Endothelial cell of umbilical vein (primary cell): ENCODE data around the gene TLE3. TPM values are rescaled to one million over a fixed set of nuclear protein-coding genes. Genes with fewer than 3 reads are reported as not detected.

Experiments used
- BruUV-seq: library from RNA; stranded (reverse); fragments of 400-500 nt; replicated peaks from 2 replicates; lab custom pipeline; 2021; lab: Mats Ljungman, UMichigan
- CTCF ChIA-PET: fragments of 300-600, 350-600 bp; sonication (Branson Sonifier 250); formaldehyde crosslinking; loops from one replicate; lab custom pipeline; 2021; ENCODE audit warnings: antibody characterized with exemption, inconsistent platforms; lab: Charles Lee
- POLR2A ChIA-PET: fragments of 300-600, 350-600 bp; sonication (Branson Sonifier 250); formaldehyde crosslinking; loops from one replicate; lab custom pipeline; 2021; ENCODE audit warnings: antibody characterized with exemption, inconsistent platforms; lab: Charles Lee
- DNase-seq: peaks from one replicate; pipeline ENCODE4 v3.0.0-alpha.2; 2011; ENCODE audit warnings: low read depth, low spot score
- FAIRE-seq: peaks from 2 replicates; lab custom pipeline; 2011; peaks lifted over from hg19 to GRCh38; lab: Jason Lieb, UNC
- H2AFZ ChIP-seq: 2 replicates; pipeline ENCODE4 v1.6.0; 2012; ENCODE audit warnings: low read depth, low read length, control low read depth, inconsistent platforms
- H3K27ac ChIP-seq: 2 replicates; pipeline ENCODE4 v1.5.1; 2011; ENCODE audit warnings: low read depth, mild to moderate bottlenecking, control low read depth, low read length, moderate library complexity; ENCODE audit not compliant: insufficient read depth
- H3K27me3 ChIP-seq, 2 experiments: 2 replicates each; pipeline versions ENCODE4 v1.6.0 to v1.6.1; 2011; ENCODE audit warnings: low read length in 2 of 2, mixed read lengths in 1 of 2; ENCODE audit not compliant: control insufficient read depth in 2 of 2, insufficient read depth in 2 of 2
- H3K36me3 ChIP-seq, 2 experiments: 2 replicates in 1 of 2; 3 replicates in 1 of 2; pipeline ENCODE4 v1.5.1; 2011; ENCODE audit warnings: low read length in 2 of 2, mild to moderate bottlenecking in 1 of 2, moderate library complexity in 1 of 2; ENCODE audit not compliant: control insufficient read depth in 2 of 2, insufficient read depth in 2 of 2; ENCODE audit errors: extremely low read depth in 1 of 2
- H3K4me1 ChIP-seq: 3 replicates; pipeline ENCODE4 v1.5.1; 2011; ENCODE audit warnings: mild to moderate bottlenecking, low read length; ENCODE audit not compliant: control insufficient read depth, insufficient read depth; ENCODE audit errors: extremely low read depth
- H3K4me2 ChIP-seq: 2 replicates; pipeline ENCODE4 v1.6.1; 2011; ENCODE audit warnings: low read length, control low read depth, mixed read lengths; ENCODE audit not compliant: insufficient read depth
- H3K4me3 ChIP-seq, 3 experiments: fragments of 200-600 bp in 1 of 3; sonication (generic), shearing (Covaris generic) in 1 of 3; replicated peaks in 1 of 3; 2 replicates each; pipeline ENCODE4 v1.5.1; 2011 to 2016; ENCODE audit warnings: control low read depth in 3 of 3, low read length in 3 of 3, mild to moderate bottlenecking in 2 of 3, inconsistent platforms in 1 of 3, low read depth in 1 of 3, moderate library complexity in 1 of 3; ENCODE audit not compliant: insufficient read depth in 1 of 3
- H3K79me2 ChIP-seq: 2 replicates; pipeline ENCODE4 v1.6.0; 2012; ENCODE audit warnings: low read length, inconsistent platforms; ENCODE audit not compliant: control insufficient read depth, insufficient read depth
- H3K9ac ChIP-seq: replicated peaks from 2 replicates; pipeline ENCODE3; 2011; ENCODE audit warnings: low read length, control low read depth; ENCODE audit not compliant: insufficient read depth; ENCODE audit errors: extremely low read depth
- H3K9me1 ChIP-seq: replicated peaks from 3 replicates; pipeline ENCODE4 v1.6.0; 2011; ENCODE audit warnings: mild to moderate bottlenecking, low read length; ENCODE audit not compliant: control insufficient read depth, insufficient read depth; ENCODE audit errors: extremely low read depth
- H3K9me3 ChIP-seq: replicated peaks from 2 replicates; pipeline ENCODE4 v1.5.1; 2012; ENCODE audit warnings: low read length, inconsistent platforms; ENCODE audit not compliant: control insufficient read depth, insufficient read depth
- H4K20me1 ChIP-seq: replicated peaks from 2 replicates; pipeline ENCODE3; 2011; ENCODE audit warnings: mild to moderate bottlenecking, low read length; ENCODE audit not compliant: control insufficient read depth, insufficient read depth; ENCODE audit errors: extremely low read depth
- EZH2 ChIP-seq: IDR thresholded peaks from 2 replicates; pipeline ENCODE4 v1.6.1; 2012; ENCODE audit warnings: borderline replicate concordance, low read depth, mild to moderate bottlenecking, moderate library complexity, low read length, inconsistent platforms; ENCODE audit not compliant: severe bottlenecking
- FOS ChIP-seq: IDR thresholded peaks from 2 replicates; pipeline ENCODE4 v1.6.1; 2011; ENCODE audit warnings: mild to moderate bottlenecking, low read length, moderate library complexity, borderline replicate concordance; ENCODE audit not compliant: insufficient read depth
- GATA2 ChIP-seq: IDR thresholded peaks from 2 replicates; pipeline ENCODE4 v1.7.0; 2011; ENCODE audit warnings: low read depth, mild to moderate bottlenecking, moderate library complexity, mixed read lengths, low read length; ENCODE audit not compliant: insufficient read length, insufficient read depth
- JUN ChIP-seq: IDR thresholded peaks from 2 replicates; pipeline ENCODE4 v1.6.1; 2011; ENCODE audit warnings: borderline replicate concordance, low read depth; ENCODE audit not compliant: insufficient read length, insufficient read depth
- MYC ChIP-seq: IDR thresholded peaks from one replicate; pipeline ENCODE4 v1.6.1; 2011; ENCODE audit warnings: mild to moderate bottlenecking, low read depth, low read length
- POLR2A ChIP-seq: IDR thresholded peaks from 2 replicates; pipeline ENCODE4 v1.6.1; 2012; ENCODE audit warnings: low read depth, mild to moderate bottlenecking, control low read depth, low read length
- POLR2AphosphoS5 ChIP-seq: IDR thresholded peaks from 2 replicates; pipeline ENCODE4 v1.6.1; 2012; ENCODE audit warnings: low read depth, mild to moderate bottlenecking, control low read depth, low read length, moderate library complexity; ENCODE audit not compliant: insufficient read depth
- dilution Hi-C: fragments of 300-500 bp; cut with MboI; formaldehyde crosslinking; loops from one replicate; pipeline ENCODE4 v1.15.0; 2019; ENCODE audit warnings: low sequenced_read_pairs; ENCODE audit not compliant: extremely low pct_ligation_motif_present
- intact Hi-C: fragments of 100-400 bp; cut with micrococcal nuclease; formaldehyde crosslinking; loops from one replicate; pipeline ENCODE4 v1.10.0; 2022
- polyA plus RNA-seq, 4 experiments: library from polyadenylated mRNA; depleted of rRNA in 3 of 4; stranded (reverse) in 3 of 4; unstranded in 1 of 4; fragments of >200 nt; gene quantifications; 2 replicates each; pipeline versions ENCODE4 v1.2.1 to v1.2.3, GENCODE V29; 2011 to 2012; ENCODE audit warnings: missing spikeins in 1 of 4
- total RNA-seq: library from RNA; stranded (reverse); gene quantifications from 2 replicates; pipeline ENCODE4 v1.2.3, GENCODE V29; 2021
- TF ChIP-seq, protein P1 (sequence below): IDR thresholded peaks from 2 replicates; pipeline ENCODE4 v1.6.1; 2011; ENCODE audit not compliant: insufficient read depth, insufficient read length
- TF ChIP-seq, protein P2 (sequence below), 2 donors: IDR thresholded peaks; 1 replicate in 1 of 2; 2 replicates in 1 of 2; pipeline ENCODE4 v1.5.1; 2011; ENCODE audit warnings: low read length in 2 of 2, mild to moderate bottlenecking in 2 of 2, moderate library complexity in 2 of 2, control low read depth in 1 of 2, inconsistent platforms in 1 of 2, low read depth in 1 of 2; ENCODE audit not compliant: insufficient read depth in 1 of 2; ENCODE audit errors: extremely low read depth in 1 of 2

TLE3 gene
- total and polyA plus RNA-seq, 2 donors (not counting 3 experiments of a cell fraction or from before 2014, with no cell fraction given) = 40.5 to 56.9 TPM

DNA sequence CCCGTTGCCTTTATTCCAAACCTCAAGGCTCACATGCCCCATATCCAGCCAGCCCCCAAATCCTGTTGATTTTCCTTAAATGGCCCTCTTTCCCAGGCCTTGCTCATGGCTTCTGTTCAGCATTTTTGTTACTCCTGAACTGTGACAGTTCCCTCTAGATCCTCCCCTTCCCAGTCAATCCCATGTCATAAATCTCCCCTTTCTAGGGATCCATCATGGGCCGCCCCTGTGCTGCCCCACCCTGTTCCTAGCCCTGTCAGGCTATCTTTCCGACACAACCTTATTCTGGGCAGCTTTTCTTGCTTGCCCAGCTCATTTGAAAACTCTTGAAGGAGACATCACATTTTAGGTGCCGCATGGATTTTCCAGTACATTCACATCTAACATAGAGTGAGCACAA lies 84.8 kb downstream of the TLE3 start:
- ChIA-PET CTCF (no interaction called here), POLR2A (no interaction called here)
- no peaks in the 10 kb centered on the region for H4K20me1 ChIP-seq
- no peaks in the 10 kb centered on the region for H3K9me3 ChIP-seq
- H3K79me2 ChIP-seq = no peaks in the 10 kb centered on the region
- H3K9me1 ChIP-seq = no peaks in the 10 kb centered on the region
- dilution Hi-C loops (no loop called here), intact Hi-C loops (no loop called here)
- H3K27ac ChIP-seq = no peak overlapping the region
- FAIRE-seq (no peak), DNase-seq (no peak)
- no peak overlapping the region for H2AFZ ChIP-seq
- no peaks in the 10 kb centered on the region for H3K36me3 ChIP-seq
- H3K4me2 ChIP-seq = no peak overlapping the region
- H3K4me3 ChIP-seq = no peak overlapping the region
- H3K27me3 ChIP-seq = peaks cover 0 to 2% of the 10 kb centered on the region in 2 experiments
- no peak overlapping the region for H3K9ac ChIP-seq
- H3K4me1 ChIP-seq = no peaks in the 10 kb centered on the region
- BruUV-seq = no TSS peak
- no peak for TF ChIP-seq POLR2AphosphoS5
- TF ChIP-seq POLR2A = no peak
- TF ChIP-seq, protein P1, sequence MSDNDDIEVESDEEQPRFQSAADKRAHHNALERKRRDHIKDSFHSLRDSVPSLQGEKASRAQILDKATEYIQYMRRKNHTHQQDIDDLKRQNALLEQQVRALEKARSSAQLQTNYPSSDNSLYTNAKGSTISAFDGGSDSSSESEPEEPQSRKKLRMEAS = no peak
- no peak for TF ChIP-seq EZH2
- no peak for TF ChIP-seq FOS
- no peak for TF ChIP-seq GATA2
- no peak for TF ChIP-seq MYC
- TF ChIP-seq, protein P2, sequence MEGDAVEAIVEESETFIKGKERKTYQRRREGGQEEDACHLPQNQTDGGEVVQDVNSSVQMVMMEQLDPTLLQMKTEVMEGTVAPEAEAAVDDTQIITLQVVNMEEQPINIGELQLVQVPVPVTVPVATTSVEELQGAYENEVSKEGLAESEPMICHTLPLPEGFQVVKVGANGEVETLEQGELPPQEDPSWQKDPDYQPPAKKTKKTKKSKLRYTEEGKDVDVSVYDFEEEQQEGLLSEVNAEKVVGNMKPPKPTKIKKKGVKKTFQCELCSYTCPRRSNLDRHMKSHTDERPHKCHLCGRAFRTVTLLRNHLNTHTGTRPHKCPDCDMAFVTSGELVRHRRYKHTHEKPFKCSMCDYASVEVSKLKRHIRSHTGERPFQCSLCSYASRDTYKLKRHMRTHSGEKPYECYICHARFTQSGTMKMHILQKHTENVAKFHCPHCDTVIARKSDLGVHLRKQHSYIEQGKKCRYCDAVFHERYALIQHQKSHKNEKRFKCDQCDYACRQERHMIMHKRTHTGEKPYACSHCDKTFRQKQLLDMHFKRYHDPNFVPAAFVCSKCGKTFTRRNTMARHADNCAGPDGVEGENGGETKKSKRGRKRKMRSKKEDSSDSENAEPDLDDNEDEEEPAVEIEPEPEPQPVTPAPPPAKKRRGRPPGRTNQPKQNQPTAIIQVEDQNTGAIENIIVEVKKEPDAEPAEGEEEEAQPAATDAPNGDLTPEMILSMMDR (IDR thresholded peaks at IDR 0.05; ENCODE audit: extremely low read depth in 1 of 2, insufficient read depth in 1 of 2, low read depth in 1 of 2, low read length in 2 of 2) = no peak
- no peak for TF ChIP-seq JUN
